HCT116 (cell line): ENCODE data around the gene FHOD3. TPM values are rescaled to one million over a fixed set of nuclear protein-coding genes. Genes with fewer than 3 reads are reported as not detected.

Source experiments
- ATAC-seq: fragments of 200-7000 bp; cut with Tn5 transposase; 2 replicates; pipeline ENCODE4 v1.9.1; 2020; ENCODE audit warnings: mild to moderate bottlenecking, moderate library complexity
- BruUV-seq: library from RNA; stranded (reverse); fragments of 400-500 nt; replicated peaks from 2 replicates; lab custom pipeline; 2021; lab: Mats Ljungman, UMichigan
- CTCF ChIA-PET: fragments of 300-600 bp; sonication (Branson Sonifier 250); formaldehyde crosslinking; loops from one replicate; lab custom pipeline; 2021; ENCODE audit warnings: antibody characterized with exemption; lab: Charles Lee
- POLR2A ChIA-PET: fragments of 300-600, 350-600 bp; sonication (Branson Sonifier 250); formaldehyde crosslinking; loops from one replicate; lab custom pipeline; 2021; ENCODE audit warnings: antibody characterized with exemption; lab: Charles Lee
- RAD21 ChIA-PET, 2 experiments: fragments of 300-600 bp; sonication (Branson Sonifier 250); formaldehyde crosslinking; loops; one replicate each; lab custom pipeline; 2023; ENCODE audit warnings: low total read pairs in 2 of 2; ENCODE audit not compliant: uncharacterized antibody in 2 of 2, unreplicated experiment in 2 of 2, low non-redundant PET in 1 of 2; lab: Charles Lee
- DNase-seq: peaks from one replicate; pipeline ENCODE4 v3.0.0-alpha.2; 2010; ENCODE audit warnings: low read depth, low spot score
- H2AFZ ChIP-seq: fragments of 200-600 bp; shearing (Covaris generic), sonication (generic); 2 replicates; pipeline ENCODE4 v1.6.1; 2017; ENCODE audit warnings: low read depth, mixed run types, mixed read lengths, antibody characterized with exemption, low read length; ENCODE audit not compliant: poor library complexity, severe bottlenecking
- H3K27ac ChIP-seq: 2 replicates; pipeline ENCODE4 v1.5.1; 2012; ENCODE audit warnings: low read depth, low read length
- H3K27me3 ChIP-seq: fragments of 200-600 bp; sonication (generic); 2 replicates; pipeline ENCODE4 v1.6.1; 2016; ENCODE audit warnings: mixed run types, low read length, mixed read lengths; ENCODE audit not compliant: insufficient read depth
- H3K36me3 ChIP-seq, 2 experiments: fragments of 200-500 bp in 1 of 2; fragments of 200-600 bp in 1 of 2; sonication (Bioruptor generic) in 1 of 2; sonication (generic) in 1 of 2; 2 replicates each; pipeline versions ENCODE4 v1.5.1 to v1.6.1; 2014 to 2016; ENCODE audit warnings: low read length in 2 of 2, inconsistent platforms in 1 of 2, mixed read lengths in 1 of 2, mixed run types in 1 of 2; ENCODE audit not compliant: insufficient read depth in 2 of 2, control insufficient read depth in 1 of 2
- H3K4me1 ChIP-seq, 2 experiments: fragments of 200-600 bp in 1 of 2; sonication (generic) in 1 of 2; 2 replicates each; pipeline versions ENCODE4 v1.5.1 to v1.6.1; 2012 to 2017; ENCODE audit warnings: low read length in 2 of 2, inconsistent platforms in 1 of 2, mild to moderate bottlenecking in 1 of 2, mixed read lengths in 1 of 2, mixed run types in 1 of 2, moderate library complexity in 1 of 2; ENCODE audit not compliant: insufficient read depth in 2 of 2, control insufficient read depth in 1 of 2
- H3K4me2 ChIP-seq: fragments of 200-600 bp; sonication (generic); 2 replicates; pipeline ENCODE4 v1.6.1; 2017; ENCODE audit warnings: mixed run types, low read length, mixed read lengths
- H3K4me3 ChIP-seq, 2 experiments: fragments of 200-600 bp in 1 of 2; sonication (generic) in 1 of 2; replicated peaks in 1 of 2; 2 replicates each; pipeline ENCODE4 v1.5.1; 2011 to 2016; ENCODE audit warnings: low read length in 2 of 2, control low read depth in 1 of 2, low read depth in 1 of 2, mild to moderate bottlenecking in 1 of 2, mixed read lengths in 1 of 2, mixed run types in 1 of 2
- H3K79me2 ChIP-seq: fragments of 200-600 bp; sonication (generic); 2 replicates; pipeline ENCODE4 v1.6.1; 2017; ENCODE audit warnings: mild to moderate bottlenecking, mixed run types, low read length, moderate library complexity, mixed read lengths; ENCODE audit not compliant: insufficient read depth
- H3K9ac ChIP-seq: fragments of 200-600 bp; sonication (generic); 2 replicates; pipeline ENCODE4 v1.6.1; 2016; ENCODE audit warnings: low read length, mixed read lengths
- H3K9me2 ChIP-seq: fragments of 200-600 bp; sonication (generic), shearing (Covaris generic); 2 replicates; pipeline ENCODE4 v1.6.1; 2017; ENCODE audit warnings: mixed run types, mild to moderate bottlenecking, moderate library complexity; ENCODE audit not compliant: insufficient read depth
- H3K9me3 ChIP-seq, 2 experiments: fragments of 200-500 bp in 1 of 2; fragments of 200-600 bp in 1 of 2; sonication (Bioruptor generic) in 1 of 2; sonication (generic) in 1 of 2; 2 replicates each; pipeline ENCODE4 v1.6.1; 2014 to 2017; ENCODE audit warnings: low read length in 2 of 2, mixed read lengths in 2 of 2, inconsistent platforms in 1 of 2, low read depth in 1 of 2, mild to moderate bottlenecking in 1 of 2, mixed run types in 1 of 2, moderate library complexity in 1 of 2; ENCODE audit not compliant: control insufficient read depth in 1 of 2, insufficient read depth in 1 of 2
- H4K20me1 ChIP-seq: fragments of 200-600 bp; sonication (generic), shearing (Covaris generic); 2 replicates; pipeline ENCODE4 v1.6.1; 2017; ENCODE audit warnings: mixed run types, mild to moderate bottlenecking, moderate library complexity; ENCODE audit not compliant: insufficient read depth
- CBX3 ChIP-seq: IDR thresholded peaks from 2 replicates; pipeline ENCODE4 v1.6.1; 2012; ENCODE audit warnings: low read depth
- CTCF ChIP-seq, 3 experiments: fragments of 200-600 bp in 1 of 3; sonication (generic) in 1 of 3; IDR thresholded peaks in 2 of 3; conservative IDR thresholded peaks in 1 of 3; 2 replicates each; pipeline ENCODE4 v1.5.1; 2012 to 2017; ENCODE audit warnings: low read depth in 2 of 3, low read length in 2 of 3, antibody characterized with exemption in 1 of 3, borderline replicate concordance in 1 of 3, control low read depth in 1 of 3, mild to moderate bottlenecking in 1 of 3, mixed read lengths in 1 of 3, mixed run types in 1 of 3, moderate library complexity in 1 of 3; ENCODE audit not compliant: insufficient read depth in 1 of 3
- EGR1 ChIP-seq: IDR thresholded peaks from 2 replicates; pipeline ENCODE4 v1.6.1; 2012; ENCODE audit warnings: low read depth
- ELF1 ChIP-seq: IDR thresholded peaks from 2 replicates; pipeline ENCODE4 v1.6.1; 2012; ENCODE audit warnings: low read depth, borderline replicate concordance
- EZH2 ChIP-seq: fragments of 200-600 bp; sonication (generic); IDR thresholded peaks from 2 replicates; pipeline ENCODE4 v1.6.1; 2017; ENCODE audit warnings: antibody characterized with exemption, mixed run types
- EZH2phosphoT487 ChIP-seq: fragments of 200-600 bp; IDR thresholded peaks from 2 replicates; pipeline ENCODE4 v1.6.1; 2018; ENCODE audit warnings: antibody characterized with exemption, borderline replicate concordance
- FOSL1 ChIP-seq: IDR thresholded peaks from 2 replicates; pipeline ENCODE4 v1.6.1; 2012; ENCODE audit warnings: low read depth
- JUND ChIP-seq: IDR thresholded peaks from 2 replicates; pipeline ENCODE4 v1.6.1; 2012
- MAX ChIP-seq: IDR thresholded peaks from 2 replicates; pipeline ENCODE4 v1.6.1; 2012
- POLR2AphosphoS5 ChIP-seq: IDR thresholded peaks from 2 replicates; pipeline ENCODE4 v1.6.1; 2011; ENCODE audit warnings: mild to moderate bottlenecking, low read depth, low read length, moderate library complexity
- RAD21 ChIP-seq: IDR thresholded peaks from 2 replicates; pipeline ENCODE4 v1.6.1; 2012; ENCODE audit warnings: low read depth, mild to moderate bottlenecking
- SP1 ChIP-seq: IDR thresholded peaks from 2 replicates; pipeline ENCODE4 v1.6.1; 2012; ENCODE audit warnings: low read depth
- SRF ChIP-seq: IDR thresholded peaks from 2 replicates; pipeline ENCODE4 v1.6.1; 2012; ENCODE audit warnings: low read depth
- intact Hi-C: fragments of 100-400 bp; cut with micrococcal nuclease; formaldehyde crosslinking; loops from 2 replicates; pipeline ENCODE4 v1.10.0; 2022
- total RNA-seq: library from RNA; stranded (reverse); gene quantifications from one replicate; pipeline ENCODE4 v1.2.1, GENCODE V29; 2021; ENCODE audit not compliant: unreplicated experiment
- TF ChIP-seq, protein P1 (sequence below): IDR thresholded peaks from 2 replicates; pipeline ENCODE4 v1.6.1; 2012
- TF ChIP-seq, protein P2 (sequence below): IDR thresholded peaks from 2 replicates; pipeline ENCODE4 v1.6.1; 2011; ENCODE audit warnings: mild to moderate bottlenecking, low read length, moderate library complexity; ENCODE audit not compliant: insufficient replicate concordance; ENCODE audit errors: extremely low read depth
- TF ChIP-seq, protein P3 (sequence below): IDR thresholded peaks from 2 replicates; pipeline ENCODE4 v1.6.1; 2012; ENCODE audit warnings: low read depth

FHOD3 gene
- total RNA-seq, 1 experiment from 2014 or later: 4.0 TPM

GRCh38 chr18:36593001-36593400 lies 295.5 kb downstream of the FHOD3 start:
- DNase-seq: no peak
- H3K36me3 ChIP-seq: no peaks in the 10 kb centered on the region
- H2AFZ ChIP-seq: no peak overlapping the region
- no peaks in the 10 kb centered on the region for H3K9me3 ChIP-seq
- ChIA-PET POLR2A (no interaction called here), RAD21 (no interaction called here), CTCF (no interaction called here)
- TF ChIP-seq EGR1 (no peak), FOSL1 (no peak), ELF1 (no peak), EZH2 (no peak), CBX3 (no peak), SP1 (no peak), RAD21 (no peak), MAX (no peak), EZH2phosphoT487 (no peak), JUND (no peak), SRF (no peak), CTCF (IDR thresholded peaks at IDR 0.05 in 2 of 3, conservative IDR thresholded peaks at IDR 0.05 in 1 of 3; ENCODE audit: borderline replicate concordance in 1 of 3, insufficient read depth in 1 of 3, low read depth in 2 of 3, low read length in 2 of 3) (no peak), POLR2AphosphoS5 (no peak)
- TF ChIP-seq, protein P1, sequence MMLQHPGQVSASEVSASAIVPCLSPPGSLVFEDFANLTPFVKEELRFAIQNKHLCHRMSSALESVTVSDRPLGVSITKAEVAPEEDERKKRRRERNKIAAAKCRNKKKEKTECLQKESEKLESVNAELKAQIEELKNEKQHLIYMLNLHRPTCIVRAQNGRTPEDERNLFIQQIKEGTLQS: no peak
- TF ChIP-seq, protein P2, sequence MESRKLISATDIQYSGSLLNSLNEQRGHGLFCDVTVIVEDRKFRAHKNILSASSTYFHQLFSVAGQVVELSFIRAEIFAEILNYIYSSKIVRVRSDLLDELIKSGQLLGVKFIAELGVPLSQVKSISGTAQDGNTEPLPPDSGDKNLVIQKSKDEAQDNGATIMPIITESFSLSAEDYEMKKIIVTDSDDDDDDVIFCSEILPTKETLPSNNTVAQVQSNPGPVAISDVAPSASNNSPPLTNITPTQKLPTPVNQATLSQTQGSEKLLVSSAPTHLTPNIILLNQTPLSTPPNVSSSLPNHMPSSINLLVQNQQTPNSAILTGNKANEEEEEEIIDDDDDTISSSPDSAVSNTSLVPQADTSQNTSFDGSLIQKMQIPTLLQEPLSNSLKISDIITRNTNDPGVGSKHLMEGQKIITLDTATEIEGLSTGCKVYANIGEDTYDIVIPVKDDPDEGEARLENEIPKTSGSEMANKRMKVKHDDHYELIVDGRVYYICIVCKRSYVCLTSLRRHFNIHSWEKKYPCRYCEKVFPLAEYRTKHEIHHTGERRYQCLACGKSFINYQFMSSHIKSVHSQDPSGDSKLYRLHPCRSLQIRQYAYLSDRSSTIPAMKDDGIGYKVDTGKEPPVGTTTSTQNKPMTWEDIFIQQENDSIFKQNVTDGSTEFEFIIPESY: no peak
- TF ChIP-seq, protein P3, sequence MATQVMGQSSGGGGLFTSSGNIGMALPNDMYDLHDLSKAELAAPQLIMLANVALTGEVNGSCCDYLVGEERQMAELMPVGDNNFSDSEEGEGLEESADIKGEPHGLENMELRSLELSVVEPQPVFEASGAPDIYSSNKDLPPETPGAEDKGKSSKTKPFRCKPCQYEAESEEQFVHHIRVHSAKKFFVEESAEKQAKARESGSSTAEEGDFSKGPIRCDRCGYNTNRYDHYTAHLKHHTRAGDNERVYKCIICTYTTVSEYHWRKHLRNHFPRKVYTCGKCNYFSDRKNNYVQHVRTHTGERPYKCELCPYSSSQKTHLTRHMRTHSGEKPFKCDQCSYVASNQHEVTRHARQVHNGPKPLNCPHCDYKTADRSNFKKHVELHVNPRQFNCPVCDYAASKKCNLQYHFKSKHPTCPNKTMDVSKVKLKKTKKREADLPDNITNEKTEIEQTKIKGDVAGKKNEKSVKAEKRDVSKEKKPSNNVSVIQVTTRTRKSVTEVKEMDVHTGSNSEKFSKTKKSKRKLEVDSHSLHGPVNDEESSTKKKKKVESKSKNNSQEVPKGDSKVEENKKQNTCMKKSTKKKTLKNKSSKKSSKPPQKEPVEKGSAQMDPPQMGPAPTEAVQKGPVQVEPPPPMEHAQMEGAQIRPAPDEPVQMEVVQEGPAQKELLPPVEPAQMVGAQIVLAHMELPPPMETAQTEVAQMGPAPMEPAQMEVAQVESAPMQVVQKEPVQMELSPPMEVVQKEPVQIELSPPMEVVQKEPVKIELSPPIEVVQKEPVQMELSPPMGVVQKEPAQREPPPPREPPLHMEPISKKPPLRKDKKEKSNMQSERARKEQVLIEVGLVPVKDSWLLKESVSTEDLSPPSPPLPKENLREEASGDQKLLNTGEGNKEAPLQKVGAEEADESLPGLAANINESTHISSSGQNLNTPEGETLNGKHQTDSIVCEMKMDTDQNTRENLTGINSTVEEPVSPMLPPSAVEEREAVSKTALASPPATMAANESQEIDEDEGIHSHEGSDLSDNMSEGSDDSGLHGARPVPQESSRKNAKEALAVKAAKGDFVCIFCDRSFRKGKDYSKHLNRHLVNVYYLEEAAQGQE: no peak
- H3K79me2 ChIP-seq: no peaks in the 10 kb centered on the region
- ATAC-seq: no peak
- H3K9me2 ChIP-seq: no peaks in the 10 kb centered on the region
- no peaks in the 10 kb centered on the region for H4K20me1 ChIP-seq
- no peak overlapping the region for H3K4me3 ChIP-seq
- H3K27ac ChIP-seq: no peak overlapping the region
- H3K27me3 ChIP-seq: no peaks in the 10 kb centered on the region
- intact Hi-C loops: no loop called here
- BruUV-seq: no TSS peak
- no peak overlapping the region for H3K9ac ChIP-seq
- H3K4me2 ChIP-seq: no peak overlapping the region
- H3K4me1 ChIP-seq: no peaks in the 10 kb centered on the region
